Fibroblast of peridontal ligament (primary cell): ENCODE data around the gene TIAL1.
A peak's percentile ranks its signal among the peaks of the same experiment; 100 is the strongest.
"Not testable (repeated sequence)": the region's sequence is repeated elsewhere in the genome, so short reads cannot be mapped to it uniquely, and the experiment has no call there.

Experiments
- DNase-seq: peaks from one replicate; pipeline ENCODE4 v3.0.0-alpha.2; 2010; ENCODE audit errors: extremely low read depth

Gene TIAL1

GRCh38 chr10:119596537-119597404, at the start of gene TIAL1:
TIAL1 (minus strand) TSS chr10:119596964; CDS start chr10:119596465, 499 bp downstream.
- peak; percentile 99 for DNase-seq

- no peak for DNase-seq
Observed at GRCh38 chr10:119644994-119645393, 48.2 kb upstream of the TIAL1 start.

- DNase-seq = no peak
Observed at GRCh38 chr10:119644205-119644814, 47.5 kb upstream of the TIAL1 start.

- no peak for DNase-seq
Observed at GRCh38 chr10:119643306-119644204, 46.8 kb upstream of the TIAL1 start.

- DNase-seq = no peak
Observed at GRCh38 chr10:119642556-119643111, 45.9 kb upstream of the TIAL1 start.

- no peak for DNase-seq
Observed at GRCh38 chr10:119640875-119641526, 44.2 kb upstream of the TIAL1 start.

GRCh38 chr10:119640384-119640783, 43.6 kb upstream of the TIAL1 start:
- no peak for DNase-seq

GRCh38 chr10:119638982-119639381, 42.2 kb upstream of the TIAL1 start:
- DNase-seq = no peak

- no peak for DNase-seq
Observed at GRCh38 chr10:119637631-119638030, 40.9 kb upstream of the TIAL1 start.

- no peak for DNase-seq
Observed at GRCh38 chr10:119634219-119634544, 37.4 kb upstream of the TIAL1 start.

GRCh38 chr10:119633538-119634218, 36.9 kb upstream of the TIAL1 start:
- no peak for DNase-seq

- no peak for DNase-seq
Observed at GRCh38 chr10:119630300-119630699, 33.5 kb upstream of the TIAL1 start.

GRCh38 chr10:119625570-119626280, 29.0 kb upstream of the TIAL1 start:
- DNase-seq = no peak

GRCh38 chr10:119621078-119621384, 24.3 kb upstream of the TIAL1 start:
- no peak for DNase-seq

GRCh38 chr10:119620241-119621077, 23.7 kb upstream of the TIAL1 start:
- peak; percentile 45 for DNase-seq

GRCh38 chr10:119619811-119620210, 23.0 kb upstream of the TIAL1 start:
- DNase-seq = not testable (repeated sequence)

- no peak for DNase-seq
Observed at GRCh38 chr10:119619215-119619614, 22.5 kb upstream of the TIAL1 start.

- peak; percentile 29 for DNase-seq
Observed at GRCh38 chr10:119616882-119617570, 20.3 kb upstream of the TIAL1 start.

GRCh38 chr10:119614686-119615085, 17.9 kb upstream of the TIAL1 start:
- no peak for DNase-seq
